K562 (cell line): ENCODE measurements around the gene KCNB1. TPM values are rescaled to one million over a fixed set of nuclear protein-coding genes. Genes with fewer than 3 reads are reported as not detected.

Source experiments
- CBFB ChIP-seq: sonication (generic); formaldehyde crosslinking; IDR thresholded peaks from 2 replicates; pipeline ENCODE4 v1.4.0; 2020; ENCODE audit warnings: mild to moderate bottlenecking, missing genetic modification reagents
- EGR1 ChIP-seq: fragments of 450-650 bp; conservative IDR thresholded peaks from 2 replicates; pipeline ENCODE4 v1.6.1; 2017; ENCODE audit warnings: mild to moderate bottlenecking
- EHMT2 ChIP-seq: fragments of 450-650 bp; IDR thresholded peaks from 2 replicates; pipeline ENCODE4 v1.6.1; 2018; ENCODE audit warnings: antibody characterized with exemption
- HNRNPLL ChIP-seq: fragments of 200-400 bp; formaldehyde crosslinking; IDR thresholded peaks from 2 replicates; pipeline ENCODE4 v1.6.1; 2017; ENCODE audit warnings: low read length, low read depth, mild to moderate bottlenecking; ENCODE audit not compliant: poor library complexity, severe bottlenecking
- HNRNPUL1 ChIP-seq: fragments of 200-400 bp; formaldehyde crosslinking; IDR thresholded peaks from 2 replicates; pipeline ENCODE4 v1.6.1; 2017; ENCODE audit warnings: low read length
- MEIS2 ChIP-seq: fragments of 450-650 bp; IDR thresholded peaks from 2 replicates; pipeline ENCODE4 v1.6.1; 2014; ENCODE audit warnings: mild to moderate bottlenecking; ENCODE audit not compliant: partially characterized antibody
- POLR2AphosphoS2 ChIP-seq: IDR thresholded peaks from 2 replicates; pipeline ENCODE4 v1.6.1; 2012; ENCODE audit warnings: low read length, improper control_type of control experiment
- SMAD3 ChIP-seq: fragments of 450-650 bp; formaldehyde crosslinking; conservative IDR thresholded peaks from 2 replicates; pipeline ENCODE4 v1.4.0; 2020; ENCODE audit warnings: mild to moderate bottlenecking
- TAL1 ChIP-seq: fragments of 450-650 bp; IDR thresholded peaks from 2 replicates; pipeline ENCODE4 v1.6.1; 2016; ENCODE audit warnings: mild to moderate bottlenecking
- U2AF2 ChIP-seq: fragments of 200-400 bp; formaldehyde crosslinking; optimal IDR thresholded peaks from 2 replicates; pipeline ENCODE3; 2017; ENCODE audit warnings: low read depth, mild to moderate bottlenecking, low read length
- ZNF76 ChIP-seq: fragments of 250-450 bp; sonication (Bioruptor Pico); IDR thresholded peaks from 2 replicates; pipeline ENCODE4 v1.4.0; 2020; ENCODE audit warnings: mild to moderate bottlenecking, moderate library complexity, borderline replicate concordance
- polyA plus RNA-seq, 8 experiments: library from polyadenylated mRNA; depleted of rRNA in 4 of 8; stranded (reverse) in 5 of 8; unstranded in 3 of 8; fragments of >200 nt; fragmentation: Nextera tagmentation in 2 of 8; fragmentation: Illumina TruSeq in 1 of 8; extraction: Ambion mirVana in 2 of 8; extraction: Trizol in 1 of 8; gene quantifications; 2 replicates each; pipeline versions ENCODE4 v1.2.1 to v1.2.3, GENCODE V29; 2011 to 2014; ENCODE audit warnings: inconsistent platforms in 1 of 8, missing spikeins in 1 of 8
- total RNA-seq, 7 experiments: library from RNA; depleted of rRNA in 6 of 7; stranded (reverse); fragments of >200 nt in 6 of 7; fragmentation: Illumina TruSeq in 2 of 7; extraction: Trizol in 2 of 7; gene quantifications; 2 replicates each; pipeline versions ENCODE4 v1.2.1 to v1.2.3, GENCODE V29; 2011 to 2021; ENCODE audit warnings: low replicate concordance in 1 of 7
- TF ChIP-seq, protein P1 (sequence below): sonication (generic); formaldehyde crosslinking; IDR thresholded peaks from 2 replicates; pipeline ENCODE4 v1.8.0; 2022; ENCODE audit warnings: missing genetic modification reagents, mild to moderate bottlenecking, moderate library complexity, borderline replicate concordance
- TF ChIP-seq, protein P2 (sequence below): fragments of 450-650 bp; formaldehyde crosslinking; IDR thresholded peaks from 2 replicates; pipeline ENCODE4 v1.4.0; 2020; ENCODE audit warnings: mild to moderate bottlenecking, moderate library complexity
- TF ChIP-seq, protein P3 (sequence below): fragments of 450-650 bp; IDR thresholded peaks from 2 replicates; pipeline ENCODE4 v1.6.1; 2018; ENCODE audit warnings: mild to moderate bottlenecking, low read depth; ENCODE audit not compliant: partially characterized antibody
- TF ChIP-seq, protein P4 (sequence below): fragments of 250-450 bp; sonication (Bioruptor Pico); IDR thresholded peaks from 2 replicates; pipeline ENCODE4 v1.8.0; 2021; ENCODE audit warnings: moderate library complexity, mild to moderate bottlenecking, inconsistent platforms
- TF ChIP-seq, protein P5 (sequence below): sonication (generic); formaldehyde crosslinking; IDR thresholded peaks from 2 replicates; pipeline ENCODE4 v1.8.1; 2023; ENCODE audit warnings: mild to moderate bottlenecking, missing genetic modification reagents

KCNB1 gene
- total and polyA plus RNA-seq, 9 of the 15 experiments (the other 6 are each of a cell fraction or from before 2014, with no cell fraction given) = 0.01 to 0.06 TPM; not detected in 7

DNA sequence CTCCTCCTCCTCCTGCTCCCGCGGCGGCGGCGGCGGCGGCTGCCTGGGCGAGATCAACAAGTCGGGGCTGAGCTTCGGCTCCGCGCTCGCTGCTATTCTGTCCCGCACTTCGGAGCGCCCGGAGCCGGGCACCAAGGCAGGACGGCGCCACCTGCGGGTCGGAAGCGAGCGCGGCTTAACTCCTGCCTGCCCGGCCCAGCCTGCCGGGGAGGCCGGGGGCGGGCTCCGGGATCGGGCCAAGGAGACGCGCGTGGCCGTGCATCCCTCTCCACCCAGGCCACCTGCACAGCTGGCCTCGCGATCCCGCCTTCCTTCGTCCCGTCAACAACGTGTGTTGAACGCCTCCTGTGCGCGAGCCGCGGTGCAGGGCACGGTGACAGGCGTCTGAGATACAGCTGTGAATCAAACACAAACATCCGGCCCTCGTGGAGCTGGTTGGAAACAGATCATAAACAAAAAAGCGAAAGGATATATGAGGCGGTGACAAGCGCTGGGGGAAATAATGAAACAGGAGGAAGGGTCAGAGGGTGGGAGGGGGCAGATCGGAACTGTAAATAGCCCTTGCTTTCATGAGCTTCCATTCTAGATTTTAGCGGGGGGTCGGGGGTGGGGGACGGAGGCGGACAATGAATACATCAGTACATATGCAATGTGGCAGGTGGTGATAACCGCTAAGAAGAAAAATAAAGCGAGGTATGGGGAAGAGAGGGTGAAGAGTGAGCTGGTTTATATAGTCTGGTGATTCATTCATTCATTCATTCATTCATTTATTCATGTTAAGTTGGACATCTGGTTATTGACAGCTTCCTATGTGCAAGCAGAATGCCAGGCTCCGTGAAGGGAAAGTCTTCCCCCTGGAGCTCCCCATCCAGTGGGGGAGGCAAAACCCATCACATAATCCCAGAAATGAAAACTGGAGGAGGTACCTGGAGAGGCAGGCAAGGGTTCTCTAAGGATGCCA is 2.0 kb upstream of the KCNB1 start (continued):
- TF ChIP-seq U2AF2 (no peak), MEIS2 (peak; percentile 14), POLR2AphosphoS2 (no peak), SMAD3 (CRISPR knock-in tag) (no peak), HNRNPLL (peak; percentile 46), ZNF76 (CRISPR knock-in tag) (0 out of 2 replicates have a peak, but pooled peaks have one; percentile 21), TAL1 (no peak), EGR1 (peak; percentile 35; the same call in 1 of the 2 replicates), CBFB (CRISPR knock-in tag) (no peak), EHMT2 (peak; percentile 58; the same call in 1 of the 2 replicates), HNRNPUL1 (no peak)
- TF ChIP-seq, protein P1, sequence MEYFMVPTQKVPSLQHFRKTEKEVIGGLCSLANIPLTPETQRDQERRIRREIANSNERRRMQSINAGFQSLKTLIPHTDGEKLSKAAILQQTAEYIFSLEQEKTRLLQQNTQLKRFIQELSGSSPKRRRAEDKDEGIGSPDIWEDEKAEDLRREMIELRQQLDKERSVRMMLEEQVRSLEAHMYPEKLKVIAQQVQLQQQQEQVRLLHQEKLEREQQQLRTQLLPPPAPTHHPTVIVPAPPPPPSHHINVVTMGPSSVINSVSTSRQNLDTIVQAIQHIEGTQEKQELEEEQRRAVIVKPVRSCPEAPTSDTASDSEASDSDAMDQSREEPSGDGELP (CRISPR knock-in tag) = peak; percentile 88
- TF ChIP-seq, protein P2, sequence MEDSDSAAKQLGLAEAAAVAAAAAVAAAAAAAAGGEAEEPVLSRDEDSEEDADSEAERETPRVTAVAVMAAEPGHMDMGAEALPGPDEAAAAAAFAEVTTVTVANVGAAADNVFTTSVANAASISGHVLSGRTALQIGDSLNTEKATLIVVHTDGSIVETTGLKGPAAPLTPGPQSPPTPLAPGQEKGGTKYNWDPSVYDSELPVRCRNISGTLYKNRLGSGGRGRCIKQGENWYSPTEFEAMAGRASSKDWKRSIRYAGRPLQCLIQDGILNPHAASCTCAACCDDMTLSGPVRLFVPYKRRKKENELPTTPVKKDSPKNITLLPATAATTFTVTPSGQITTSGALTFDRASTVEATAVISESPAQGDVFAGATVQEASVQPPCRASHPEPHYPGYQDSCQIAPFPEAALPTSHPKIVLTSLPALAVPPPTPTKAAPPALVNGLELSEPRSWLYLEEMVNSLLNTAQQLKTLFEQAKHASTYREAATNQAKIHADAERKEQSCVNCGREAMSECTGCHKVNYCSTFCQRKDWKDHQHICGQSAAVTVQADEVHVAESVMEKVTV (CRISPR knock-in tag) = peak; percentile 73
- TF ChIP-seq, protein P3, sequence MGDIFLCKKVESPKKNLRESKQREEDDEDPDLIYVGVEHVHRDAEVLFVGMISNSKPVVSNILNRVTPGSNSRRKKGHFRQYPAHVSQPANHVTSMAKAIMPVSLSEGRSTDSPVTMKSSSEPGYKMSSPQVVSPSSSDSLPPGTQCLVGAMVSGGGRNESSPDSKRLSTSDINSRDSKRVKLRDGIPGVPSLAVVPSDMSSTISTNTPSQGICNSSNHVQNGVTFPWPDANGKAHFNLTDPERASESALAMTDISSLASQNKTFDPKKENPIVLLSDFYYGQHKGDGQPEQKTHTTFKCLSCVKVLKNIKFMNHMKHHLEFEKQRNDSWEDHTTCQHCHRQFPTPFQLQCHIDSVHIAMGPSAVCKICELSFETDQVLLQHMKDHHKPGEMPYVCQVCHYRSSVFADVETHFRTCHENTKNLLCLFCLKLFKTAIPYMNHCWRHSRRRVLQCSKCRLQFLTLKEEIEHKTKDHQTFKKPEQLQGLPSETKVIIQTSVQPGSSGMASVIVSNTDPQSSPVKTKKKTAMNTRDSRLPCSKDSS = no peak
- TF ChIP-seq, protein P4, sequence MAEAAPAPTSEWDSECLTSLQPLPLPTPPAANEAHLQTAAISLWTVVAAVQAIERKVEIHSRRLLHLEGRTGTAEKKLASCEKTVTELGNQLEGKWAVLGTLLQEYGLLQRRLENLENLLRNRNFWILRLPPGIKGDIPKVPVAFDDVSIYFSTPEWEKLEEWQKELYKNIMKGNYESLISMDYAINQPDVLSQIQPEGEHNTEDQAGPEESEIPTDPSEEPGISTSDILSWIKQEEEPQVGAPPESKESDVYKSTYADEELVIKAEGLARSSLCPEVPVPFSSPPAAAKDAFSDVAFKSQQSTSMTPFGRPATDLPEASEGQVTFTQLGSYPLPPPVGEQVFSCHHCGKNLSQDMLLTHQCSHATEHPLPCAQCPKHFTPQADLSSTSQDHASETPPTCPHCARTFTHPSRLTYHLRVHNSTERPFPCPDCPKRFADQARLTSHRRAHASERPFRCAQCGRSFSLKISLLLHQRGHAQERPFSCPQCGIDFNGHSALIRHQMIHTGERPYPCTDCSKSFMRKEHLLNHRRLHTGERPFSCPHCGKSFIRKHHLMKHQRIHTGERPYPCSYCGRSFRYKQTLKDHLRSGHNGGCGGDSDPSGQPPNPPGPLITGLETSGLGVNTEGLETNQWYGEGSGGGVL (CRISPR knock-in tag) = no peak
- TF ChIP-seq, protein P5, sequence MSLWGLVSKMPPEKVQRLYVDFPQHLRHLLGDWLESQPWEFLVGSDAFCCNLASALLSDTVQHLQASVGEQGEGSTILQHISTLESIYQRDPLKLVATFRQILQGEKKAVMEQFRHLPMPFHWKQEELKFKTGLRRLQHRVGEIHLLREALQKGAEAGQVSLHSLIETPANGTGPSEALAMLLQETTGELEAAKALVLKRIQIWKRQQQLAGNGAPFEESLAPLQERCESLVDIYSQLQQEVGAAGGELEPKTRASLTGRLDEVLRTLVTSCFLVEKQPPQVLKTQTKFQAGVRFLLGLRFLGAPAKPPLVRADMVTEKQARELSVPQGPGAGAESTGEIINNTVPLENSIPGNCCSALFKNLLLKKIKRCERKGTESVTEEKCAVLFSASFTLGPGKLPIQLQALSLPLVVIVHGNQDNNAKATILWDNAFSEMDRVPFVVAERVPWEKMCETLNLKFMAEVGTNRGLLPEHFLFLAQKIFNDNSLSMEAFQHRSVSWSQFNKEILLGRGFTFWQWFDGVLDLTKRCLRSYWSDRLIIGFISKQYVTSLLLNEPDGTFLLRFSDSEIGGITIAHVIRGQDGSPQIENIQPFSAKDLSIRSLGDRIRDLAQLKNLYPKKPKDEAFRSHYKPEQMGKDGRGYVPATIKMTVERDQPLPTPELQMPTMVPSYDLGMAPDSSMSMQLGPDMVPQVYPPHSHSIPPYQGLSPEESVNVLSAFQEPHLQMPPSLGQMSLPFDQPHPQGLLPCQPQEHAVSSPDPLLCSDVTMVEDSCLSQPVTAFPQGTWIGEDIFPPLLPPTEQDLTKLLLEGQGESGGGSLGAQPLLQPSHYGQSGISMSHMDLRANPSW = no peak
